Measurements from ENCODE around the gene GLRA3. TPM values are rescaled to one million over a fixed set of nuclear protein-coding genes. Genes with fewer than 3 reads are reported as not detected.
"Not testable (repeated sequence)": the region's sequence is repeated elsewhere in the genome, so short reads cannot be mapped to it uniquely, and the experiment has no call there.

GLRA3 gene
- total and polyA plus RNA-seq, 2 of the 8 experiments (the other 6 are each of a cell fraction or from before 2014, with no cell fraction given): 0.02 TPM; not detected in 1

GRCh38 chr4:174691876-174692275 lies 137.2 kb downstream of the GLRA3 start:
- H2BK12ac ChIP-seq (ENCODE audit: low read depth, low read length); CTCF ChIA-PET (ENCODE audit: partially characterized antibody); H4K8ac ChIP-seq (ENCODE audit: extremely low read depth, insufficient read depth, low read length); H3K9ac ChIP-seq (replicated peaks in 1 of 4; ENCODE audit: extremely low read depth in 1 of 4, low read depth in 3 of 4, low read length in 3 of 4); H2BK20ac ChIP-seq (ENCODE audit: low read length); H4K20me1 ChIP-seq (replicated peaks in 1 of 2; ENCODE audit: control insufficient read depth in 1 of 2, insufficient read depth in 2 of 2, low read length in 2 of 2); H2BK120ac ChIP-seq (replicated peaks; ENCODE audit: low read depth, low read length); H3K4me2 ChIP-seq (ENCODE audit: insufficient read depth in 1 of 2, low read depth in 2 of 2, low read length in 2 of 2); H3K18ac ChIP-seq (ENCODE audit: extremely low read depth, low read length); H4K5ac ChIP-seq (ENCODE audit: insufficient read length, low read depth, low read length); H3K27me3 ChIP-seq (replicated peaks in 1 of 4; ENCODE audit: control insufficient read depth in 3 of 4, extremely low read depth in 1 of 4, insufficient read depth in 3 of 4, low read length in 3 of 4); H3K56ac ChIP-seq (replicated peaks; ENCODE audit: insufficient read length, low read depth, low read length); H3K23me2 ChIP-seq (ENCODE audit: low read depth, low read length); H4K91ac ChIP-seq (replicated peaks; ENCODE audit: insufficient read length, low read length); H3K23ac ChIP-seq (ENCODE audit: insufficient read length); DNase-seq (ENCODE audit: low read depth in 1 of 2, low spot score in 2 of 2); H3K4me3 ChIP-seq (ENCODE audit: extremely low read depth in 1 of 4, insufficient read depth in 2 of 4, low read depth in 3 of 4, low read length in 4 of 4); H3K79me1 ChIP-seq (ENCODE audit: low read depth, low read length); H3K79me2 ChIP-seq (ENCODE audit: control insufficient read depth in 1 of 2, insufficient read depth in 2 of 2, low read length in 2 of 2); H3K36me3 ChIP-seq (ENCODE audit: control insufficient read depth in 2 of 4, insufficient read depth in 4 of 4, low read length in 3 of 4); POLR2A ChIA-PET (ENCODE audit: partially characterized antibody); H2AFZ ChIP-seq (ENCODE audit: low read length); H2BK15ac ChIP-seq (ENCODE audit: low read length); H2AK5ac ChIP-seq (ENCODE audit: low read depth, low read length); H3K4me1 ChIP-seq (replicated peaks in 1 of 4; ENCODE audit: control insufficient read depth in 3 of 4, insufficient read depth in 4 of 4, low read length in 3 of 4); H3K14ac ChIP-seq (ENCODE audit: insufficient read length); H3K4ac ChIP-seq (replicated peaks; ENCODE audit: insufficient read length, low read depth, low read length); FAIRE-seq; H3K27ac ChIP-seq (ENCODE audit: low read depth, low read length); H2BK5ac ChIP-seq (ENCODE audit: low read depth, low read length): not testable (repeated sequence)
- 100% methylated on average over 1 of the region's 24 CpGs; no CpG with 5 or more reads in 1 of the 2 experiments for WGBS, 2 experiments (ENCODE audit: extremely low coverage in 1 of 2, insufficient coverage in 1 of 2, insufficient read length in 1 of 2, insufficient replicate concordance in 2 of 2, low coverage in 1 of 2, low lambda C conversion rate in 2 of 2, missing lambda C conversion rate in 1 of 2)
- H3K9me3 ChIP-seq (ENCODE audit: insufficient read depth in 2 of 2, low read depth in 1 of 2, low read length in 1 of 2): peaks cover 9 to 13% of the 10 kb centered on the region in 2 experiments; a peak in 2 of 4 replicates

Data from H1 (cell line).